Posterior cingulate gyrus (tissue), 11 donors: ENCODE results near the gene QPRT.
"Not testable (repeated sequence)": the region's sequence is repeated elsewhere in the genome, so short reads cannot be mapped to it uniquely, and the experiment has no call there.

Source experiments
- DNase-seq, 10 donors: peaks; one replicate each; pipeline versions ENCODE4 v3.0.0 to v3.0.0-alpha.2; 2020 to 2021; ENCODE audit warnings: mixed read lengths in 3 of 10
- intact Hi-C: fragments of 100-400 bp; cut with DNase I; formaldehyde crosslinking; loops from one replicate; pipeline ENCODE4 v1.15.1; 2023

QPRT gene

DNA sequence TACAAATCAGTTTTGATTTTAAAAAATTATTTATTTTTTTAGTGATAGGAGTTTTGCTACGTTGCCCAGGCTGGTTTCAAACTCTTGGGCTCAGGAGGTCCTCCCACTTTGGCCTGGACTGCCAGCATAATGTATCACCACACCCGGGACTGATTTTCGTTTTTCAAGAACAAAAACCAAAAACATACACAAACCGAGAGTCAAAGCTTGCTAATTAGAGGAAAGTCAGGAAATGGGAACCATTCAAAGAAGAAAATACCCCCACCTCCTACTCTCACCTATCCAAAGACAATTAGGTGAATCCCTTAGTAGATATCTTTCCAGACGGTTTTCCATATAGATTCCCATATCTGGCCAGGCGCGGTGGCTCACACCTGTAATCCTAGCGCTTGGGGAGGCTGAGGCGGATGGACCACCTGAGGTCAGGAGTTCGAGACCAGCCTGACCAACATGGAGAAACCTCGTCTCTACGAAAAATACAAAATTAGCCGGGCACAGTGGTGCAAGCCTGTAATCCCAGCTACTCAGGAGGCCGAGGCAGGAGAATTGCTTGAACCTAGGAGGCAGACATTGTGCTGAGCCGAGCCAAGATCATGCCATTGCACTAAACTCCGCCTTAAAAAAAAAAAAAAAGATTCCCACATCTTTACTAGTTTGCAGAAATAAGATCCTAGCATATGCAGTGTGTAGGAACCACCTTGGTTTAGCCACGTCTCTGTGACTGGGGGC is 16.8 kb upstream of the QPRT start:
- DNase-seq, result no peak
- intact Hi-C loops, result no loop called here

DNA sequence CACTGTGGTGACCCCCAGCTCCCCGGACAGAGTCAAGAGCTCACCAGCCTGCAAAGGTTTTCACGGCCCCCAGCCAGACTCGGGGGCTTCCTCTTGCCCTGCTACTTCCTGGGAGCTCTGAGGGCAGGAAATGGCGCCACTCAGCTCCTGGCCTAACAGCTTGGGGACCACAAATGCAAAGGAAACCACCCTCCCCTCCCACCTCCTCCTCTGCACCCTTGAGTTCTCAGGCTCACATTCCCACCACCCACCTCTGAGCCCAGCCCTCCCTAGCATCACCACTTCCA is 16.3 kb upstream of the QPRT start:
- DNase-seq, result no peak
- intact Hi-C loops, result no loop called here

DNA sequence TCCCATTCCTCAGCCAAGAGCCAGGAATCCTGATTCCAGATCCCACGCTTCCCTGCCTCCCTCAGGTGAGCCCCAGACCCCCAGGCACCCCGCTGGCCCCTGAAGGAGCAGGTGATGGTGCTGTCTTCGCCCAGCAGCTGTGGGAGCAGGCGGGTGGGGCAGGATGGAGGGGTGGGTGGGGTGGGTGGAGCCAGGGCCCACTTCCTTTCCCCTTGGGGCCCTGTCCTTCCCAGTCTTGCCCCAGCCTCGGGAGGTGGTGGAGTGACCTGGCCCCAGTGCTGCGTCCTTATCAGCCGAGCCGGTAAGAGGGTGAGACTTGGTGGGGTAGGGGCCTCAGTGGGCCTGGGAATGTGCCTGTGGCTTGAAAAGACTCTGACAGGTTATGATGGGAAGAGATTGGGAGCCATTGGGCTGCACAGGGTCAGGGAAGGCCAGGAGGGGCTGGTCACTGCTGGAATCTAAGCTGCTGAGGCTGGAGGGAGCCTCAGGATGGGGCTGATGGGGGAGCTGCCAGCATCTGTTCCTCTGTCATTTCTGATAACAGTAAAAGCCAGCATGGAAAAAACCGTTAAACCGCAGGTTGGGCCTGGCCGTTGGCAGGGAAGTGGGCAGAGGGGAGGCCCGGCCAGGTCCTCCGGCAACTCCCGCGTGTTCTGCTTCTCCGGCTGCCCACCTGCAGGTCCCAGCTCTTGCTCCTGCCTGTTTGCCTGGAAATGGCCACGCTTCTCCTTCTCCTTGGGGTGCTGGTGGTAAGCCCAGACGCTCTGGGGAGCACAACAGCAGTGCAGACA is 15.8 kb upstream of the QPRT start, which contains the start of gene SPN:
Gene SPN (plus strand): TSS at position 232 of the 791 bp plus-strand sequence. CDS start 482 bp downstream, at position 714.
- intact Hi-C loops, result no loop called here
- no peak for DNase-seq

DNA sequence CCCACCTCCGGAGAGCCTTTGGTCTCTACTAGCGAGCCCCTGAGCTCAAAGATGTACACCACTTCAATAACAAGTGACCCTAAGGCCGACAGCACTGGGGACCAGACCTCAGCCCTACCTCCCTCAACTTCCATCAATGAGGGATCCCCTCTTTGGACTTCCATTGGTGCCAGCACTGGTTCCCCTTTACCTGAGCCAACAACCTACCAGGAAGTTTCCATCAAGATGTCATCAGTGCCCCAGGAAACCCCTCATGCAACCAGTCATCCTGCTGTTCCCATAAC is 15.2 kb upstream of the QPRT start:
- intact Hi-C loops, result no loop called here
- no peak for DNase-seq

DNA sequence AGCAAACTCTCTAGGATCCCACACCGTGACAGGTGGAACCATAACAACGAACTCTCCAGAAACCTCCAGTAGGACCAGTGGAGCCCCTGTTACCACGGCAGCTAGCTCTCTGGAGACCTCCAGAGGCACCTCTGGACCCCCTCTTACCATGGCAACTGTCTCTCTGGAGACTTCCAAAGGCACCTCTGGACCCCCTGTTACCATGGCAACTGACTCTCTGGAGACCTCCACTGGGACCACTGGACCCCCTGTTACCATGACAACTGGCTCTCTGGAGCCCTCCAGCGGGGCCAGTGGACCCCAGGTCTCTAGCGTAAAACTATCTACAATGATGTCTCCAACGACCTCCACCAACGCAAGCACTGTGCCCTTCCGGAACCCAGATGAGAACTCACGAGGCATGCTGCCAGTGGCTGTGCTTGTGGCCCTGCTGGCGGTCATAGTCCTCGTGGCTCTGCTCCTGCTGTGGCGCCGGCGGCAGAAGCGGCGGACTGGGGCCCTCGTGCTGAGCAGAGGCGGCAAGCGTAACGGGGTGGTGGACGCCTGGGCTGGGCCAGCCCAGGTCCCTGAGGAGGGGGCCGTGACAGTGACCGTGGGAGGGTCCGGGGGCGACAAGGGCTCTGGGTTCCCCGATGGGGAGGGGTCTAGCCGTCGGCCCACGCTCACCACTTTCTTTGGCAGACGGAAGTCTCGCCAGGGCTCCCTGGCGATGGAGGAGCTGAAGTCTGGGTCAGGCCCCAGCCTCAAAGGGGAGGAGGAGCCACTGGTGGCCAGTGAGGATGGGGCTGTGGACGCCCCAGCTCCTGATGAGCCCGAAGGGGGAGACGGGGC is 14.7 kb upstream of the QPRT start:
- no peak for DNase-seq
- intact Hi-C loops, result no loop called here

DNA sequence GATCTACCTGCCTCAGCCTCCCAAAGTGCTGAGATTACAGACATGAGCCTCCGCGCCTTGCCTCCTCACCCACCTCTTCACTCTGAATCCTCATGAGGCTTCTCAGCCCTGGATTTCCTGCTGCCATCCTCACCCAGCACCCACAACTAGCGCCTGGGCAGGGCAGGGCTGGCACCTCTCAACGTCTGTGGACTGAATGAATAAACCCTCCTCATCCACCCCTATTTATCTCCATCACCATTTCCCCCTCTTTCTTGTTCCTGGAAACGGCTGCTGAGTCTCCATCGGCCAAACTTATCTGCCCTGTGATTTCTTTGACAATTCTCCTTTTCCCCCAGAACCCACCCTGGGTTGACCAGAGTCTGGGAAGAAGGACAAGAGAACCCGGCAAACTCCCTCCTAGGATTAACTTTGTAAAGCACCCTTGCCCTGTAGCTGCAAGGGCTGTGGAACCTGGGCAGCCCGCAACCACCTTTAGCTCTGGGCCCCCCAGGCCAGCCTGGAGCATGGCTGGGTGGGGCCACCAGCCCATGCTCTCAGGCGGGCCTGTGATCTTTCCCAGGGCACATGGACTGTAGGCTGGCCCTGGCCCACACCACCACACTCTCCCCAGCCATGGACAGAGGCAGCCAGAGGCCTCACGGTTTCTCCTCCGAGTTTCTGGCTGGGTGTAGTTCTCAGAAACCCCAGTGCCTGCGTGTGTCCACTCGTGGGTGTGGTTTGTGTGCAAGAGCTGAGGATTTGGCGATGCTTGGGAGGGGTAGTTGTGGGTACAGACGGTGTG is 13.5 kb upstream of the QPRT start:
- intact Hi-C loops, result no loop called here
- no peak for DNase-seq

DNA sequence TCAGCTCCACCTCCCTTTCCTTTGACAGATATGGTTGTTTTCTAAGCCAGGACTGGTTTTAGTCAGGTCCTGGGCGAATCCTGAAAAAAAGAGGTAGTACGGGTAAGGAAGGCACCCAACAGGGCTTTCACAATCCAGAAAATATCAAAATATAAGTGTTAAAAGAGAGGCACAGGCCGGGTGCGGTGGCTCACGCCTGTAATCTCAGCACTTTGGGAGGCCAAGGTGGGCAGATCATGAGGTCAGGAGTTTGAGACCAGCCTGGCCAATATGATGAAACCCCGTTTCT is 11.7 kb upstream of the QPRT start:
- intact Hi-C loops, result not testable (repeated sequence)

DNA sequence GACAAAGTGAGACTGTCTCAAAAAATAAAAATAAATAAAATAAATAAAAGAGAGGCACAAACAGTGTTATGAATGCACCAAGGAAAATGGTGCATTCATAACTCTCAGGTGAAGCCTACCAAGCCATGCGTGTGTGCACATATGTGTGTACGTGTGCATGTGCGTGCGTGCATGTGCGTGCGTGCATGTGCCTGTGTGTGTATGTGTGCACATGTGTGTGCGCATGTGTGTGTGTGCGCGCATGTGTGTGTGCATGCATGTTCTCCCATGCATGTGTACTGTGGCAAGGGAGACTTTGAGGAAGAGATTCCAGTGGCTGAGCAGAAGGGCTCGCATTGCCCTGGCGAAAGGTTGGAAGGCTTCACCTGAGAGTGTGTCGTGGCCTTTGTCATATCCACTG is 11.2 kb upstream of the QPRT start:
- no peak for DNase-seq
- intact Hi-C loops, result no loop called here

More for the DNA sequence above, 11.7 kb upstream of the QPRT start:
- not testable (repeated sequence) for DNase-seq

DNA sequence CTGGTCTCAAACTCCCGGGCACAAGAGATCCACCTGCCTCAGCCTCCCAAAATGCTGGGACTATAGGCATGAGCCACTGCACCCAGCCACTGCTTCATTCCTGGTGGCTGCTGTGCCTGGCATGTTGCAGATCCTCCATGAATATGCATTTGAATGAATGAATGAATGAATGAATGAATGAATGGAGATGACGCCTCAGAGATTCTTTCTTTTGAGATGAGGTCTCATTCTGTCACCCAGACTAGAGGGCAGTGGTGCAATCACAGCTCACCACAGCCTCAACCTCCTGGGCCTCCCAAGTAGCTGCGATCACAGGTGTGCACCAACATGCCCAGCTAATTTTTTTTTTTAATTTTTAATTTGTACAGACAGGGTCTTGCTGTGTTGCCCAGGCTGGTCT is 10.7 kb upstream of the QPRT start:
- DNase-seq, result no peak
- intact Hi-C loops, result no loop called here

DNA sequence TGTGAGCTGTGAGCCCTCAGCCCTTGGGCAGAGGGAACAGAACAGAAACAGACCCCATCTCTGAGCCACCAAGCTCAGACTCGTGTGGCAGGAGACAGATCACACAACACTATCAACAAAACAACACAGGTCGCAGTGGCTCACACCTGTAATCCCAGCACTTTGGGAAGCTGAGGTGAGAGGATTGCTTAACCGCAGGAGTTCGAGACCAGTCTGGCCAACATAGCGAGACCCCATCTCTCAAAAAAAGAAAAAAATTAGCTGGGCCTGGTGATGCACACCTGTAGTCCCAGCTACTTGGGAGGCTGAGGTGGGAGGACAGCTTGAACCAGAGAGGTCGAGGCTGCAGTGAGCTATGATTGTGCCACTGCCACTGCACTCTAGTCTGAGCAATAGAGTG is 5.5 kb upstream of the QPRT start:
- intact Hi-C loops, result no loop called here
- no peak for DNase-seq

DNA sequence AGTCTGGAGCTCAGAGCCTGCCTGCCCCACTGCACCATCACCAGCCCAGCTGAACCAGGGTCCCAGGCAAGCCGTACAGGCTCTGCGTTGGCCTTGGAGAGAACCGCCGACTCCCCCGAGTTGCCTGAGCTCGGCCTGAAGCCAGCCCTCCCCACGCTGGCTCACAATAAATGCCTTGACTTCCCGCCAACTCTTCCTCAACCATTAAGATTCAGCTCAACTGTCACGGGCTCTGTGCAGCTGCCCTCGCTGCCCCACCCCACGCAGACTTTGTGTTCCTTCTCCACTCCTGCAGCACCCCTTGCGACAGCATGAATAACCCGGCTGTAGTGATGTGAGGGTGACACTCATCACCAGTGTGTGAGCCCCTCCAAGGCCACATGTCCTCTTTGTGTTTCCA is 4.8 kb upstream of the QPRT start:
- intact Hi-C loops, result no loop called here
- DNase-seq, result peak; percentile 52 to 96 (median 70)

DNA sequence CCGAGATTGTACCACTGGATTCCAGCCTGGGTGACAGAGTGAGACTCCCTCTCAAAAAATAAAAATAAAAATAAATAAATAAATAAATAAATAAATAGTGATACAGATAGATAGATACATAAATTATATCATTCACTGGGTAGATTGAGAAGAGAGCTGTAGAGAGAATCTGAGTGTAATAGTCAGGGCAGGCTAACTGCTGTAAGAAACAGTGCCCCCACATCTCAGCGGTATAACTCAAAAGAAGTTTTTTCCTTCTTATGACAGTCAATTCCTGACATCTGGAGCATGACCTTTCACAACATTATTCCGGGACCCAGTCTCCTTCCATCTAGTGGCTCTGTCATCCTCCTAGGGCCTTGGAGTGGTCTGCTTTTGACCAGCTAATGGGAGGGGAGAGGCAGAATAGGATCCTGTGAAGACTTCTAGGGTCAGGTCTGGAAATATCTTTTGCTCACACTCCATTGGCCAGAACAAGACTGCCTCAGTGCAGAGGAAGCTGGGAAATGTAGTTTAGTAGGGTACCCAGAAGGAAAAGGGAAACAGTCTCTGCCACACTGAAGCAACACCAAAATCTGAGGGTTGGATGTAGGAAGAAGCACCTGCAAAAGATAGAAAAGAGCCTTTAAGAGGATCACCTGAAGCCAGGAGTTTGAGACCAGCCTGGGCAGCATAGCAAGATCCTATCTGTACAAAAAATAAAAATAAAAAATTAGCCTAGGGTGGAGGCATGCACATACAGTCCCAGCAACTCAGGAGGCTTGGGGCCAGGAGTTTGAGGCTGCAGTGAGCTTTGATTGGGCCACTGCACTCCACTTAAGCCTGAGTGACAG is 3.0 kb upstream of the QPRT start:
- DNase-seq, result no peak
- intact Hi-C loops, result no loop called here

DNA sequence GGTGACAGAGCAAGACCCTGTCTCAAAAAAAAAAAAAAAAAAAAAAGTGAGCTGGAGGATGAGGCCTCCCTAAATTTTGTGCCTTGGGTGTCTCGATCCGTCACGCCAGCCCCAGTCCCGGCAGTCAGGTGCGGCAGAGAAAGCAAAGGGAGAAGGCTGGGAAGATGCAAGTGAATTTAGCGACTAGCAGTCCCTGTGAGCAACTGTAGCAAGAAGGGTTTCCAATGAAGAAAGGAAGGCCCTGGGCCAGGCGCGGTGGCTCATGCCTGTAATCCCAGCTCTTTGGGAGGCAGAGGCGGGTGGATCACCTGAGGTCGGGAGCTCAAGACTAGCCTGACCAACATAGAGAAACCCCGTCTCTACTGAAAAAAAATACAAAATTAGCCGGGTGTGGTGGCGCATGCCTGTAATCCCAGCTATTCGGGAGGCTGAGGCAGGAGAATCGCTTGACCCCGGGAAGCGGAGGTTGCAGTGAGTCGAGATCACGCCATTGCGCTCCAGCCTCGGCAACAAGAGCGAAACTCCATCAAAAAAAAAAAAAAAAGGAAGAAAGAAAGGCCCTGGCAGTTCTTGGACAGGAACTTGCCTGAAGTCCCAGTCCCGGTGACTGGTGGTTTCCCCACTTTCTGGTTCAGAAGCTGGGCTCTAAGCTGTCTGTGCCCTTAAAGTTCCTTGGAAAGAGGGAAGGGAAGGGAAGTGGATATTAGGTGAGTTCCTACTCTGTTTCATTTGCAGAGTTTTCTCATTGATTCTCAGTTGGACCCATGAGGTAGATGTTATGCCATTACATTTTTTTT is 1.8 kb upstream of the QPRT start:
- intact Hi-C loops, result no loop called here
- no peak for DNase-seq

DNA sequence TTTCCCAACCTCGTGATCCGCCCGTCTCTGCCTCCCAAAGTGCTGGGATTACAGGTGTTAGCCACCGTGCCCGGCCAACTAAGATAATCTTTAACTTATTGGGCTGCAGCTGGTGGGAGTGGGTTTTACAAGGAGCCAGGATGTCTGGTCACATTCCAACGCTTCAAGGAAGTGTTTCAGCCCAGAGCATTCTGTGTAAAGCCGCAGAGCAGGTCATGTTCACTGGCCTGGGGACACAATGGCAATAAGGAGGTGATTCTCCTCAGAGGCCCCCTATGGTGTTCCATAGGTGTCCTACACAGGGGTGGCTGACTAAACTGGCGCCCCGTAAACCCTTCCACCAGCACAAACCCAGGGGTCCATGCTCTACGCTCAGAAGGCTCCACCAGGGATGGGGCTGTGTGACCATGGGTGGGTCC is 1.2 kb downstream of the QPRT start:
- DNase-seq, result no peak
- intact Hi-C loops, result no loop called here

DNA sequence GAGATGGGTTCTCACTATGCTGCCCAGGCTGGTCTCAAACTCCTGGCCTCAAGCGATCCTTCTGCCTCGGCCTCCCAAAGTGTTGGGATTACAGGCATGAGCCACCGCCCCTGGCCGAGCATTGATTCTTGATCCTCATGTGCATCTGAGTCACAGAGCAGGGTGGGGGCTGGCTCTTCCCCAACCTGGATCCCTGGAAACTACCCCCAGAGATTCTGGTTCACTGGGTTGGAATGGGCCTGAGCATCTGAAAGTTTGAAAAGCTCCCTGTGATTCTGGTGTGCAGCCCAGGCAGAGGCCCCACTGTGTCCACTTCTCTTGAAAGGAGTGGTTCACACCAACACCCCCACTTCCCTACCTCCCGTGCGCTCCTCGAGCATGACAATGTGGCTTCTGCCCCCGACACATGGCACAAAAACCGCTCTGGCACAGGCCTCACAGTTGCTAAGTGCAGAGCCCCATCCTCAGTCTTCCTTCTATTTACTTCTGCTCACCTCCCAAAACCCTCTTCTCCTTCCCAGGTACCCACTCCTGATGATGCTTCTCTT is 4.6 kb downstream of the QPRT start:
- no peak for DNase-seq
- intact Hi-C loops, result no loop called here

DNA sequence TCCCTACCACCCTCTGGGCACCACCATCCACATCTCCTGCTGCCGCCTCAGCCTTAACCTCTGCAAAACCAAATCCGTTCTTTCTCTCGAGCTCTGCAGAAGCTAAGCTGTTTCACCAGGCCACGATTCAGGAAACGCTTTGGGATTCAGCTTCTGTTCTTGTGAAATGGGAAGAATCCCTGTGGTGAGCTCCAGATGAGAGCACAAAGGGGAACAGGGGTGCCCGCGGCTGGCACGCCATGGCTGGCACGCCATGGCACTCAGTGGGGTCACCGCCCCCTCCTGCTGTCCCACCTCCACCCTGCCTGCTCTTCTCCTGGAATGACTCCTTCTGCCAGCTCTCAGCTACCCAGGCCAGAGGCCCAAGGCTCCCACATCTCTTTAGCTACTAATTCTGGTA is 5.7 kb downstream of the QPRT start:
- DNase-seq, result no peak
- intact Hi-C loops, result no loop called here

DNA sequence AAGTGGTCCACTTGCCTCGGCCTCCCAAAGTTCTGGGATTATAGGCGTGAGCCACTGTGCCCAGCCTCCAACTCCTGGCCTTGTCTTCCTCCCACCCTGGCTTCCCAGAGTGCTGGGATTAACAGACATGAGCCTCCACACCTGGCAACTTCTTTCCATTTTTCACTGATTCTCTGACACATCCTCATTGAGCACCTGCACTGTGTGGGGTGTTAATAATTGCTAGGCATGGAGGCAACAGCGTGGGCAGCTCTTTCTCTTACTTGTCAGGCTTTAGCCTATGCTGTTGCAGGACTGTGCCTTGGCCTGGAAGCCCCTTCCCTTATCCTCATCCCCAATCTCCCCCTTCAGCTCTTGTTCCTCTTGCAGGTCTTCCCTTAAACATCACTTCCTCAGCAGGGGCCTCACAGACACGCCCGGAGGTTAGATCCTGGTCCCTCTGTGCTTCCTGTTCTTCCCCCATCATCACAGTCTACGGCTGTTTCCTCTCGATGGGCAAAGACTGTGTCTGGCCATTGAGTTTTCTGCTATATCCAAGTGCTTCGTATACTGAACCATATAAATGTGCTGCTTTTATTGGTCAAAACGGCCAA is 7.9 kb downstream of the QPRT start:
- DNase-seq, result no peak
- intact Hi-C loops, result no loop called here

DNA sequence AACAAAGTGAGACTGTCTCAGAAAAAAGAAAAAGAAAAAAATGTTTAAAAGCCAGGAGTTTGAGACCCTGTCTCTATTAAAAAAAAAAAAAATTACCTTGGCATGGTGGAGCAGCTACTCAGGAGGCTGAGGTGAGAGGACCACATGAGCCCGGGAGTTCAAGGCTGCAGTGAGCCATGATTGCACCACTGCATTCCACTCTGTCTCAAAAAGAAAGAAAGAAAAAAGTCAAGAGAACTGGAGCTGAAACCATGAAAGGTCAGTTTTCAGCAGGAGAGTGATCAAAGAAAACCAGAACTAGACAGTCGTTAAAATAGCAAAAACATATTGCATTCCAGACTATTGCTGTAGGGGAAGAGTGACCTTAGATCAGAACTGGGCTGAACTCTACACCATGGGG is 8.8 kb downstream of the QPRT start:
- intact Hi-C loops, result no loop called here
- DNase-seq, result no peak

DNA sequence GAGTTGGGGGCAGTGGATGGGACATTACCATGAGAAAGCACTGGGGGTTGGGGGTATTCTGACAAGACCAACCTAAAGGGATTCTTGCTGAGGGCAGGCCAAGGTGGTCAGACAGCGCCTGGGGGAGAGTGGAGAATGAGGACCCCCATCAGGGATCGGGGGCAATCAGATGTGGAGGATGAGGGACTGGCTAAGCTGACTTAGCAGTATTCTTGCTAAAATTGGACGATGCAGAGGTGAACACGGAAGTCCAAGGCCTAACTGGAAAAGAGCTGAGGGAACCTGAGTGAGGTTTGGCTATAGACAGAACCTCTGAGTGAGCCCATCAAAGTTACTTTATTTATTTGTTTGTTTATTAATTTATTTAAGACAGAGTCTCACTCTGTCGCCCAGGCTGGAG is 9.2 kb downstream of the QPRT start:
- no peak for DNase-seq
- intact Hi-C loops, result no loop called here
